Measurements from ENCODE around the gene C1orf35. TPM values are rescaled to one million over a fixed set of nuclear protein-coding genes. Genes with fewer than 3 reads are reported as not detected.

Gene C1orf35
- total and polyA plus RNA-seq, 2 experiments from 2014 or later: 14.0 to 67.6 TPM

DNA sequence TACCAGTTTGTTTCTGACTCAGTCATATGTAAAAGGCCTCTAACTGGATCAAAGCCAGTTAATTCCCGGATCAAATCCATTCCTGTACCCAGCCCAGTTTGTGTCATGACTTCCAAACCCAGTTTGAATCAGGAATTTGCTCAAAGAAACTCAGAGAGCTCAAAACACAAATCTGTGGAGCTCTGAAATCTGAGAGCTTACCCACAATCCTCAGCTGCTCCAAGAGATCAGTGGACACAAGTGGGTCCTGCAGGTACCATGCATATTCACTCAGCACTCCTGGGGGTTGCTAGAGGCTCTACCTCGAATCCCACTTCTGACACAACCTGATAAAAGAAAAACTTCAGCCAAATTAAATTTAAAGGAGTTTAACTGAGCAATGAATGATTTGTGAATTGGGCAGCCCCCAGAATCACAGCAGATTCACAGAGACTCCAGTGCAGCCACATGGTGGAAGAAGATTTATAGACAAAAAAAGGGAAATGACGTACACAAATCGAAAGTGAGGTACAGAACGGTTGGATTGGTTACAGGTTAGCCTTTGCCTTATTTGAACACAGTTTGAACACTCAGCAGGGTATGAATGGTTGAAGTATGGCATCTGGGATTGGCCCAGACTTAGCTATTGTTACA, 17.8 kb upstream of the C1orf35 start:
- no peaks in the 10 kb centered on the region for H3K9me2 ChIP-seq (ENCODE audit: insufficient read depth)
- H3K27me3 ChIP-seq (ENCODE audit: insufficient read depth): peaks cover 30% of the 10 kb centered on the region; the same call in 1 of the 2 replicates
- ATAC-seq (no peak), DNase-seq (ENCODE audit: low spot score) (no peak)
- Mint-ChIP-seq H3K9me3 (peaks cover 43% of the 10 kb centered on the region), H3K4me3 (no peak overlapping the region), H3K4me1 (no peaks in the 10 kb centered on the region), H3K27me3 (ENCODE audit: insufficient read depth, low read depth, poor library complexity) (peaks cover 10% of the 10 kb centered on the region), H3K36me3 (ENCODE audit: low read depth) (peaks cover 9% of the 10 kb centered on the region; the same call in 2 of the 3 replicates), H3K27ac (no peak overlapping the region)
- H2AFZ ChIP-seq: no peak overlapping the region
- TF ChIP-seq ETS1 (IDR thresholded peaks at IDR 0.05) (no peak), ZNF114 (CRISPR knock-in tag; IDR thresholded peaks at IDR 0.05) (no peak), EZH2 (IDR thresholded peaks at IDR 0.05; ENCODE audit: low read depth, unreplicated experiment) (no peak), STAT1 (IDR thresholded peaks at IDR 0.05; ENCODE audit: unreplicated experiment) (no peak), JUNB (IDR thresholded peaks at IDR 0.05; ENCODE audit: unreplicated experiment) (no peak)
- TF ChIP-seq, protein P1, sequence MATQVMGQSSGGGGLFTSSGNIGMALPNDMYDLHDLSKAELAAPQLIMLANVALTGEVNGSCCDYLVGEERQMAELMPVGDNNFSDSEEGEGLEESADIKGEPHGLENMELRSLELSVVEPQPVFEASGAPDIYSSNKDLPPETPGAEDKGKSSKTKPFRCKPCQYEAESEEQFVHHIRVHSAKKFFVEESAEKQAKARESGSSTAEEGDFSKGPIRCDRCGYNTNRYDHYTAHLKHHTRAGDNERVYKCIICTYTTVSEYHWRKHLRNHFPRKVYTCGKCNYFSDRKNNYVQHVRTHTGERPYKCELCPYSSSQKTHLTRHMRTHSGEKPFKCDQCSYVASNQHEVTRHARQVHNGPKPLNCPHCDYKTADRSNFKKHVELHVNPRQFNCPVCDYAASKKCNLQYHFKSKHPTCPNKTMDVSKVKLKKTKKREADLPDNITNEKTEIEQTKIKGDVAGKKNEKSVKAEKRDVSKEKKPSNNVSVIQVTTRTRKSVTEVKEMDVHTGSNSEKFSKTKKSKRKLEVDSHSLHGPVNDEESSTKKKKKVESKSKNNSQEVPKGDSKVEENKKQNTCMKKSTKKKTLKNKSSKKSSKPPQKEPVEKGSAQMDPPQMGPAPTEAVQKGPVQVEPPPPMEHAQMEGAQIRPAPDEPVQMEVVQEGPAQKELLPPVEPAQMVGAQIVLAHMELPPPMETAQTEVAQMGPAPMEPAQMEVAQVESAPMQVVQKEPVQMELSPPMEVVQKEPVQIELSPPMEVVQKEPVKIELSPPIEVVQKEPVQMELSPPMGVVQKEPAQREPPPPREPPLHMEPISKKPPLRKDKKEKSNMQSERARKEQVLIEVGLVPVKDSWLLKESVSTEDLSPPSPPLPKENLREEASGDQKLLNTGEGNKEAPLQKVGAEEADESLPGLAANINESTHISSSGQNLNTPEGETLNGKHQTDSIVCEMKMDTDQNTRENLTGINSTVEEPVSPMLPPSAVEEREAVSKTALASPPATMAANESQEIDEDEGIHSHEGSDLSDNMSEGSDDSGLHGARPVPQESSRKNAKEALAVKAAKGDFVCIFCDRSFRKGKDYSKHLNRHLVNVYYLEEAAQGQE (IDR thresholded peaks at IDR 0.05; ENCODE audit: unreplicated experiment): no peak
- TF ChIP-seq, protein P2, sequence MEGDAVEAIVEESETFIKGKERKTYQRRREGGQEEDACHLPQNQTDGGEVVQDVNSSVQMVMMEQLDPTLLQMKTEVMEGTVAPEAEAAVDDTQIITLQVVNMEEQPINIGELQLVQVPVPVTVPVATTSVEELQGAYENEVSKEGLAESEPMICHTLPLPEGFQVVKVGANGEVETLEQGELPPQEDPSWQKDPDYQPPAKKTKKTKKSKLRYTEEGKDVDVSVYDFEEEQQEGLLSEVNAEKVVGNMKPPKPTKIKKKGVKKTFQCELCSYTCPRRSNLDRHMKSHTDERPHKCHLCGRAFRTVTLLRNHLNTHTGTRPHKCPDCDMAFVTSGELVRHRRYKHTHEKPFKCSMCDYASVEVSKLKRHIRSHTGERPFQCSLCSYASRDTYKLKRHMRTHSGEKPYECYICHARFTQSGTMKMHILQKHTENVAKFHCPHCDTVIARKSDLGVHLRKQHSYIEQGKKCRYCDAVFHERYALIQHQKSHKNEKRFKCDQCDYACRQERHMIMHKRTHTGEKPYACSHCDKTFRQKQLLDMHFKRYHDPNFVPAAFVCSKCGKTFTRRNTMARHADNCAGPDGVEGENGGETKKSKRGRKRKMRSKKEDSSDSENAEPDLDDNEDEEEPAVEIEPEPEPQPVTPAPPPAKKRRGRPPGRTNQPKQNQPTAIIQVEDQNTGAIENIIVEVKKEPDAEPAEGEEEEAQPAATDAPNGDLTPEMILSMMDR (conservative IDR thresholded peaks at IDR 0.05; ENCODE audit: low read depth in 2 of 2): no peak
- TF ChIP-seq, protein P3, sequence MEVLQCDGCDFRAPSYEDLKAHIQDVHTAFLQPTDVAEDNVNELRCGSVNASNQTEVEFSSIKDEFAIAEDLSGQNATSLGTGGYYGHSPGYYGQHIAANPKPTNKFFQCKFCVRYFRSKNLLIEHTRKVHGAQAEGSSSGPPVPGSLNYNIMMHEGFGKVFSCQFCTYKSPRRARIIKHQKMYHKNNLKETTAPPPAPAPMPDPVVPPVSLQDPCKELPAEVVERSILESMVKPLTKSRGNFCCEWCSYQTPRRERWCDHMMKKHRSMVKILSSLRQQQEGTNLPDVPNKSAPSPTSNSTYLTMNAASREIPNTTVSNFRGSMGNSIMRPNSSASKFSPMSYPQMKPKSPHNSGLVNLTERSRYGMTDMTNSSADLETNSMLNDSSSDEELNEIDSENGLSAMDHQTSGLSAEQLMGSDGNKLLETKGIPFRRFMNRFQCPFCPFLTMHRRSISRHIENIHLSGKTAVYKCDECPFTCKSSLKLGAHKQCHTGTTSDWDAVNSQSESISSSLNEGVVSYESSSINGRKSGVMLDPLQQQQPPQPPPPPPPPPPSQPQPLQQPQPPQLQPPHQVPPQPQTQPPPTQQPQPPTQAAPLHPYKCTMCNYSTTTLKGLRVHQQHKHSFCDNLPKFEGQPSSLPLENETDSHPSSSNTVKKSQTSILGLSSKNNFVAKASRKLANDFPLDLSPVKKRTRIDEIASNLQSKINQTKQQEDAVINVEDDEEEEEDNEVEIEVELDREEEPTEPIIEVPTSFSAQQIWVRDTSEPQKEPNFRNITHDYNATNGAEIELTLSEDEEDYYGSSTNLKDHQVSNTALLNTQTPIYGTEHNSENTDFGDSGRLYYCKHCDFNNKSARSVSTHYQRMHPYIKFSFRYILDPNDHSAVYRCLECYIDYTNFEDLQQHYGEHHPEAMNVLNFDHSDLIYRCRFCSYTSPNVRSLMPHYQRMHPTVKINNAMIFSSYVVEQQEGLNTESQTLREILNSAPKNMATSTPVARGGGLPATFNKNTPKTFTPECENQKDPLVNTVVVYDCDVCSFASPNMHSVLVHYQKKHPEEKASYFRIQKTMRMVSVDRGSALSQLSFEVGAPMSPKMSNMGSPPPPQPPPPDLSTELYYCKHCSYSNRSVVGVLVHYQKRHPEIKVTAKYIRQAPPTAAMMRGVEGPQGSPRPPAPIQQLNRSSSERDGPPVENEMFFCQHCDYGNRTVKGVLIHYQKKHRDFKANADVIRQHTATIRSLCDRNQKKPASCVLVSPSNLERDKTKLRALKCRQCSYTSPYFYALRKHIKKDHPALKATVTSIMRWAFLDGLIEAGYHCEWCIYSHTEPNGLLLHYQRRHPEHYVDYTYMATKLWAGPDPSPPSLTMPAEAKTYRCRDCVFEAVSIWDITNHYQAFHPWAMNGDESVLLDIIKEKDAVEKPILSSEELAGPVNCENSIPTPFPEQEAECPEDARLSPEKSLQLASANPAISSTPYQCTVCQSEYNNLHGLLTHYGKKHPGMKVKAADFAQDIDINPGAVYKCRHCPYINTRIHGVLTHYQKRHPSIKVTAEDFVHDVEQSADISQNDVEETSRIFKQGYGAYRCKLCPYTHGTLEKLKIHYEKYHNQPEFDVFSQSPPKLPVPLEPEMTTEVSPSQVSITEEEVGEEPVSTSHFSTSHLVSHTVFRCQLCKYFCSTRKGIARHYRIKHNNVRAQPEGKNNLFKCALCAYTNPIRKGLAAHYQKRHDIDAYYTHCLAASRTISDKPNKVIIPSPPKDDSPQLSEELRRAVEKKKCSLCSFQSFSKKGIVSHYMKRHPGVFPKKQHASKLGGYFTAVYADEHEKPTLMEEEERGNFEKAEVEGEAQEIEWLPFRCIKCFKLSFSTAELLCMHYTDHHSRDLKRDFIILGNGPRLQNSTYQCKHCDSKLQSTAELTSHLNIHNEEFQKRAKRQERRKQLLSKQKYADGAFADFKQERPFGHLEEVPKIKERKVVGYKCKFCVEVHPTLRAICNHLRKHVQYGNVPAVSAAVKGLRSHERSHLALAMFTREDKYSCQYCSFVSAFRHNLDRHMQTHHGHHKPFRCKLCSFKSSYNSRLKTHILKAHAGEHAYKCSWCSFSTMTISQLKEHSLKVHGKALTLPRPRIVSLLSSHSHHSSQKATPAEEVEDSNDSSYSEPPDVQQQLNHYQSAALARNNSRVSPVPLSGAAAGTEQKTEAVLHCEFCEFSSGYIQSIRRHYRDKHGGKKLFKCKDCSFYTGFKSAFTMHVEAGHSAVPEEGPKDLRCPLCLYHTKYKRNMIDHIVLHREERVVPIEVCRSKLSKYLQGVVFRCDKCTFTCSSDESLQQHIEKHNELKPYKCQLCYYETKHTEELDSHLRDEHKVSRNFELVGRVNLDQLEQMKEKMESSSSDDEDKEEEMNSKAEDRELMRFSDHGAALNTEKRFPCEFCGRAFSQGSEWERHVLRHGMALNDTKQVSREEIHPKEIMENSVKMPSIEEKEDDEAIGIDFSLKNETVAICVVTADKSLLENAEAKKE (CRISPR knock-in tag; IDR thresholded peaks at IDR 0.05): no peak
- H3K4me3 ChIP-seq: no peak overlapping the region
- no peaks in the 10 kb centered on the region for H3K79me2 ChIP-seq (replicated peaks; ENCODE audit: insufficient read depth)
- H3K4me1 ChIP-seq (ENCODE audit: insufficient read depth): no peaks in the 10 kb centered on the region
- H4K20me1 ChIP-seq (replicated peaks; ENCODE audit: insufficient read depth): no peaks in the 10 kb centered on the region
- no peak overlapping the region for H3K4me2 ChIP-seq
- no peaks in the 10 kb centered on the region for H3F3A ChIP-seq (replicated peaks; ENCODE audit: low read depth)
- no peak overlapping the region for H3K27ac ChIP-seq (ENCODE audit: low read depth)
- H3K36me3 ChIP-seq (ENCODE audit: insufficient read depth): no peaks in the 10 kb centered on the region
